Caco-2 (cell line): ENCODE results near the gene ARRB2. TPM values are rescaled to one million over a fixed set of nuclear protein-coding genes. Genes with fewer than 3 reads are reported as not detected.

ENCODE experiments used
- BruUV-seq: library from RNA; stranded (reverse); fragments of 400-500 nt; replicated peaks from 2 replicates; lab custom pipeline; 2021; lab: Mats Ljungman, UMichigan
- CTCF ChIA-PET: fragments of 300-600 bp; sonication (Branson Sonifier 250); formaldehyde crosslinking; loops from one replicate; lab custom pipeline; 2022; ENCODE audit warnings: antibody characterized with exemption; lab: Charles Lee
- POLR2A ChIA-PET: fragments of 300-600 bp; sonication (Branson Sonifier 250); formaldehyde crosslinking; loops from one replicate; lab custom pipeline; 2022; ENCODE audit warnings: antibody characterized with exemption; lab: Charles Lee
- DNase-seq, 2 experiments: peaks; one replicate each; pipeline versions ENCODE4 v3.0.0 to v3.0.0-alpha.2; 2020 to 2022
- H3K27me3 ChIP-seq: replicated peaks from 2 replicates; pipeline ENCODE4 v1.6.0; 2011; ENCODE audit warnings: low read length; ENCODE audit not compliant: control insufficient read depth, insufficient read depth
- H3K36me3 ChIP-seq: 2 replicates; pipeline ENCODE4 v1.5.1; 2011; ENCODE audit warnings: low read length; ENCODE audit not compliant: control insufficient read depth, insufficient read depth
- H3K4me1 ChIP-seq: fragments of 250-450 bp; sonication (Bioruptor Pico); 2 replicates; pipeline ENCODE4 v1.5.1; 2020; ENCODE audit warnings: mild to moderate bottlenecking
- H3K4me3 ChIP-seq: 2 replicates; pipeline ENCODE4 v1.5.1; 2011; ENCODE audit warnings: low read depth, mild to moderate bottlenecking, control low read depth, low read length
- H3K9me3 ChIP-seq: fragments of 250-450 bp; sonication (Bioruptor Pico); 2 replicates; pipeline ENCODE4 v1.5.1; 2020; ENCODE audit warnings: mild to moderate bottlenecking, moderate library complexity
- H3K27ac Mint-ChIP-seq: one replicate; pipeline ENCODE4 v1.8.0; 2022; ENCODE audit warnings: mixed read lengths; ENCODE audit not compliant: unreplicated experiment
- H3K27me3 Mint-ChIP-seq: one replicate; pipeline ENCODE4 v1.8.0; 2022; ENCODE audit warnings: mixed read lengths; ENCODE audit not compliant: insufficient read depth, unreplicated experiment
- H3K36me3 Mint-ChIP-seq: one replicate; pipeline ENCODE4 v1.8.0; 2022; ENCODE audit warnings: mild to moderate bottlenecking, mixed read lengths; ENCODE audit not compliant: insufficient read depth, unreplicated experiment
- H3K4me1 Mint-ChIP-seq: one replicate; pipeline ENCODE4 v1.8.0; 2022; ENCODE audit warnings: low read depth, mixed read lengths; ENCODE audit not compliant: unreplicated experiment
- H3K4me3 Mint-ChIP-seq: one replicate; pipeline ENCODE4 v1.8.0; 2022; ENCODE audit warnings: mild to moderate bottlenecking, moderate library complexity, mixed read lengths; ENCODE audit not compliant: unreplicated experiment
- H3K9me3 Mint-ChIP-seq: one replicate; pipeline ENCODE4 v1.8.0; 2022; ENCODE audit warnings: mixed read lengths; ENCODE audit not compliant: unreplicated experiment
- CTCF ChIP-seq, 2 experiments: fragments of 200-600 bp in 1 of 2; IDR thresholded peaks; 1 replicate in 1 of 2; 2 replicates in 1 of 2; pipeline versions ENCODE4 v1.5.1 to v1.8.0; 2011 to 2022; ENCODE audit warnings: antibody characterized with exemption in 1 of 2, control low read depth in 1 of 2, inconsistent platforms in 1 of 2, low read depth in 1 of 2, low read length in 1 of 2, mild to moderate bottlenecking in 1 of 2, moderate library complexity in 1 of 2; ENCODE audit not compliant: insufficient read depth in 1 of 2, severe bottlenecking in 1 of 2, unreplicated experiment in 1 of 2
- intact Hi-C: fragments of 100-400 bp; cut with micrococcal nuclease; formaldehyde crosslinking; loops from one replicate; pipeline ENCODE4 v1.10.0; 2022; ENCODE audit not compliant: unreplicated experiment
- total RNA-seq: library from RNA; stranded (reverse); gene quantifications from 2 replicates; pipeline ENCODE4 v1.2.3, GENCODE V29; 2022

ARRB2 gene
- total RNA-seq, 1 experiment from 2014 or later = 37.1 TPM

GRCh38 chr17:4672055-4672630 is 38.3 kb upstream of the ARRB2 start:
- POLR2A ChIA-PET = no interaction called here
- CTCF ChIA-PET = no interaction called here
- H3K27me3 ChIP-seq = no peaks in the 10 kb centered on the region
- no peaks in the 10 kb centered on the region for H3K4me1 ChIP-seq
- TF ChIP-seq CTCF (IDR thresholded peaks at IDR 0.05; ENCODE audit: insufficient read depth in 1 of 2, low read depth in 1 of 2, low read length in 1 of 2, severe bottlenecking in 1 of 2, unreplicated experiment in 1 of 2) = no peak
- BruUV-seq = no TSS peak
- no peak for DNase-seq
- H3K9me3 Mint-ChIP-seq = no peaks in the 10 kb centered on the region
- H3K36me3 Mint-ChIP-seq = peaks cover 27% of the 10 kb centered on the region
- H3K4me3 Mint-ChIP-seq = no peak overlapping the region
- H3K9me3 ChIP-seq = no peaks in the 10 kb centered on the region
- no peak overlapping the region for H3K27ac Mint-ChIP-seq
- H3K27me3 Mint-ChIP-seq = no peaks in the 10 kb centered on the region
- intact Hi-C loops = no loop called here
- no peak overlapping the region for H3K4me3 ChIP-seq
- H3K4me1 Mint-ChIP-seq = no peaks in the 10 kb centered on the region
- H3K36me3 ChIP-seq = no peaks in the 10 kb centered on the region; the same call in none of the 2 replicates

- no peaks in the 10 kb centered on the region for H3K9me3 ChIP-seq
- intact Hi-C loops = no loop called here
- H3K27me3 Mint-ChIP-seq = no peaks in the 10 kb centered on the region
- H3K27me3 ChIP-seq = no peaks in the 10 kb centered on the region
- H3K4me1 ChIP-seq = no peaks in the 10 kb centered on the region
- ChIA-PET POLR2A (no interaction called here), CTCF (no interaction called here)
- peaks cover 27% of the 10 kb centered on the region for H3K36me3 Mint-ChIP-seq
- no peak for TF ChIP-seq CTCF (IDR thresholded peaks at IDR 0.05; ENCODE audit: insufficient read depth in 1 of 2, low read depth in 1 of 2, low read length in 1 of 2, severe bottlenecking in 1 of 2, unreplicated experiment in 1 of 2)
- no peak overlapping the region for H3K27ac Mint-ChIP-seq
- no peak for DNase-seq
- no peaks in the 10 kb centered on the region; the same call in none of the 2 replicates for H3K36me3 ChIP-seq
- no peaks in the 10 kb centered on the region for H3K9me3 Mint-ChIP-seq
- H3K4me1 Mint-ChIP-seq = no peaks in the 10 kb centered on the region
- H3K4me3 ChIP-seq = no peak overlapping the region
- no peak overlapping the region for H3K4me3 Mint-ChIP-seq
- no TSS peak for BruUV-seq
Measured at GRCh38 chr17:4672751-4673150, 37.7 kb upstream of the ARRB2 start.

GRCh38 chr17:4673169-4673568 is 37.3 kb upstream of the ARRB2 start:
- H3K4me1 Mint-ChIP-seq = no peaks in the 10 kb centered on the region
- BruUV-seq = no TSS peak
- H3K36me3 Mint-ChIP-seq = peaks cover 29% of the 10 kb centered on the region
- ChIA-PET CTCF (no interaction called here), POLR2A (no interaction called here)
- no peak overlapping the region for H3K4me3 Mint-ChIP-seq
- DNase-seq = no peak
- Histone ChIP-seq H3K9me3 (no peaks in the 10 kb centered on the region), H3K4me3 (no peak overlapping the region), H3K4me1 (no peaks in the 10 kb centered on the region), H3K36me3 (no peaks in the 10 kb centered on the region; the same call in none of the 2 replicates), H3K27me3 (no peaks in the 10 kb centered on the region)
- TF ChIP-seq CTCF (IDR thresholded peaks at IDR 0.05; ENCODE audit: insufficient read depth in 1 of 2, low read depth in 1 of 2, low read length in 1 of 2, severe bottlenecking in 1 of 2, unreplicated experiment in 1 of 2) = no peak
- no peaks in the 10 kb centered on the region for H3K9me3 Mint-ChIP-seq
- intact Hi-C loops = no loop called here
- H3K27ac Mint-ChIP-seq = no peak overlapping the region
- H3K27me3 Mint-ChIP-seq = no peaks in the 10 kb centered on the region
